ENCODE results near the gene PTGDS. TPM values are rescaled to one million over a fixed set of nuclear protein-coding genes. Genes with fewer than 3 reads are reported as not detected.

The PTGDS gene
- total RNA-seq, 1 donor from 2014 or later = not detected

- TF ChIP-seq, protein P1, sequence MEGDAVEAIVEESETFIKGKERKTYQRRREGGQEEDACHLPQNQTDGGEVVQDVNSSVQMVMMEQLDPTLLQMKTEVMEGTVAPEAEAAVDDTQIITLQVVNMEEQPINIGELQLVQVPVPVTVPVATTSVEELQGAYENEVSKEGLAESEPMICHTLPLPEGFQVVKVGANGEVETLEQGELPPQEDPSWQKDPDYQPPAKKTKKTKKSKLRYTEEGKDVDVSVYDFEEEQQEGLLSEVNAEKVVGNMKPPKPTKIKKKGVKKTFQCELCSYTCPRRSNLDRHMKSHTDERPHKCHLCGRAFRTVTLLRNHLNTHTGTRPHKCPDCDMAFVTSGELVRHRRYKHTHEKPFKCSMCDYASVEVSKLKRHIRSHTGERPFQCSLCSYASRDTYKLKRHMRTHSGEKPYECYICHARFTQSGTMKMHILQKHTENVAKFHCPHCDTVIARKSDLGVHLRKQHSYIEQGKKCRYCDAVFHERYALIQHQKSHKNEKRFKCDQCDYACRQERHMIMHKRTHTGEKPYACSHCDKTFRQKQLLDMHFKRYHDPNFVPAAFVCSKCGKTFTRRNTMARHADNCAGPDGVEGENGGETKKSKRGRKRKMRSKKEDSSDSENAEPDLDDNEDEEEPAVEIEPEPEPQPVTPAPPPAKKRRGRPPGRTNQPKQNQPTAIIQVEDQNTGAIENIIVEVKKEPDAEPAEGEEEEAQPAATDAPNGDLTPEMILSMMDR (conservative IDR thresholded peaks at IDR 0.05; ENCODE audit: low read depth, low read length) = no peak
- DNase-seq (ENCODE audit: low read depth) = no peak
- no peak overlapping the region for H3K4me3 ChIP-seq (ENCODE audit: low read depth, low read length)
Observed at GRCh38 chr9:136942112-136942880, 35.0 kb upstream of the PTGDS start.

DNA sequence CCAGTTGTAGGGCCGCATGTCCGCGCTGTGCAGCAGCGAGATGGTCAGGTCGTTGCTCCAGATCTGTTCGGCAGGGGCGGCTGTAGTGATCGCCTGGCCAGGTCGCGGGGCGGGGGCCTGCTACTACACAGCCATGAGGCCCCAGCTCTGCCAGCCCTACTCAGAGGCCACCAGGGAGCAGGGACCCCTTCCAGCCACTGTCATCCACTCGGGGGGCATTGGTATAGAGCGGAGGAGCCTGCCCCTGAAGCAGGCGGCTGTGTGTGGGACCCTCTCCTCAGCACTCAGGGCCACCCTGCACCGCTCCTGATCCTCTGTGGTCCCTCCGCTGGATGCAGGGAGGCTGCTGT lies 34.4 kb upstream of the PTGDS start:
- TF ChIP-seq, protein P1 (conservative IDR thresholded peaks at IDR 0.05; ENCODE audit: low read depth, low read length) = no peak
- peak overlapping the region; percentile 91 for H3K4me3 ChIP-seq (ENCODE audit: low read depth, low read length)
- no peak for DNase-seq (ENCODE audit: low read depth)

- TF ChIP-seq, protein P1 (conservative IDR thresholded peaks at IDR 0.05; ENCODE audit: low read depth, low read length) = no peak
- no peak for DNase-seq (ENCODE audit: low read depth)
Observed at GRCh38 chr9:136943291-136944211, 33.8 kb upstream of the PTGDS start.

DNA sequence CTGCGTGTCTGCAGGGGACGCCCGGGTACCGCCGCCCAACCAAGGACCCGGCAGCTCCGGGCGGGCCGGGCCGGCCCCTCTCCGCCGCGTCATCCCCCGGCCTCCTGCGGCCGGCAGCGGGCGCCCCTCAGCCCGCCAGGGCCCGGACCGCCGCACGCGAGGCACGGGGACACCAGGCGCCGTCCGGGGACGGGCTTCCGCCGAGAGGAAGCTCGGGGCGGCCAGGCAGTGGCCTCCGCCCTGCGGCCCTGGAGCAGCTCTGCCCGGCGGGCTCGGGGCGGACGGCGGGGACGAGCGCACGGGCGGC lies 33.1 kb upstream of the PTGDS start:
- H3K4me3 ChIP-seq (ENCODE audit: low read depth, low read length) = peak overlapping the region; percentile 91
- DNase-seq (ENCODE audit: low read depth) = no peak
- TF ChIP-seq, protein P1 (conservative IDR thresholded peaks at IDR 0.05; ENCODE audit: low read depth, low read length) = no peak

More at GRCh38 chr9:136943291-136944211, 33.8 kb upstream of the PTGDS start:
- H3K4me3 ChIP-seq (ENCODE audit: low read depth, low read length) = peak overlapping the region; percentile 91

GRCh38 chr9:136944519-136945332 lies 32.6 kb upstream of the PTGDS start, which contains the start of the genes C8G and FBXW5:
Gene C8G, plus strand, starts transcription at chr9:136945243. Its CDS starts 78 bp downstream, at chr9:136945321.
Gene FBXW5, minus strand, starts transcription at chr9:136944738. Its CDS starts 655 bp downstream, at chr9:136944083.
- DNase-seq (ENCODE audit: low read depth) = no peak
- H3K4me3 ChIP-seq (ENCODE audit: low read depth, low read length) = peak within 1 kb of the TSS; percentile 91
- TF ChIP-seq, protein P1 (conservative IDR thresholded peaks at IDR 0.05; ENCODE audit: low read depth, low read length) = peak; percentile 82
